ENCODE data around the gene OGFOD2. TPM values are rescaled to one million over a fixed set of nuclear protein-coding genes. Genes with fewer than 3 reads are reported as not detected.

Gene OGFOD2
- 100 to 1,000 TPM in 1 of 4 donors, 10 to 100 TPM in 3; 13.3 to 133 (median 16.8) TPM for total RNA-seq

- no peaks in the 10 kb centered on the region for H3K27me3 ChIP-seq
- H3K9me3 ChIP-seq = no peaks in the 10 kb centered on the region
- peaks cover 0 to 23% of the 10 kb centered on the region in 2 donors for H3K4me1 ChIP-seq
- peak within 1 kb of the TSS; percentile 86 to 99 for H3K4me3 ChIP-seq
- TF ChIP-seq CTCF (IDR thresholded peaks at IDR 0.05) = peak in 2 of 4 experiments; percentile 7 to 13
- TF ChIP-seq POLR2A (IDR thresholded peaks at IDR 0.05) = peak in 1 of 2 donors; percentile 45
- peak within 1 kb of the TSS; percentile 99 to 100 for H3K27ac ChIP-seq
- no peaks in the 10 kb centered on the region for H3K36me3 ChIP-seq
- intact Hi-C loops (cut with DNase I; ENCODE audit: low total_unique reads) = no loop called here
- DNase-seq = peak; percentile 89 to 90
Observed at GRCh38 chr12:122974892-122975789, at the start of gene OGFOD2. OGFOD2 (plus strand) TSS chr12:122975244; CDS start chr12:122975252, 8 bp downstream.

GRCh38 chr12:122927756-122928403 is 47.2 kb upstream of the OGFOD2 start:
- no peaks in the 10 kb centered on the region for H3K36me3 ChIP-seq
- no peaks in the 10 kb centered on the region for H3K4me1 ChIP-seq
- no peaks in the 10 kb centered on the region for H3K27me3 ChIP-seq
- TF ChIP-seq POLR2A (IDR thresholded peaks at IDR 0.05) = no peak
- no peak for TF ChIP-seq CTCF (IDR thresholded peaks at IDR 0.05)
- no peaks in the 10 kb centered on the region for H3K9me3 ChIP-seq
- intact Hi-C loops (cut with DNase I; ENCODE audit: low total_unique reads) = no loop called here
- DNase-seq = no peak
- H3K4me3 ChIP-seq = no peak overlapping the region
- H3K27ac ChIP-seq = no peak overlapping the region

GRCh38 chr12:122928404-122929147 is 46.5 kb upstream of the OGFOD2 start:
- no peak overlapping the region for H3K27ac ChIP-seq
- no peak for TF ChIP-seq POLR2A (IDR thresholded peaks at IDR 0.05)
- no peak for TF ChIP-seq CTCF (IDR thresholded peaks at IDR 0.05)
- H3K4me1 ChIP-seq = no peaks in the 10 kb centered on the region
- DNase-seq = no peak
- H3K4me3 ChIP-seq = no peak overlapping the region
- H3K36me3 ChIP-seq = no peaks in the 10 kb centered on the region
- H3K27me3 ChIP-seq = no peaks in the 10 kb centered on the region
- no peaks in the 10 kb centered on the region for H3K9me3 ChIP-seq
- intact Hi-C loops (cut with DNase I; ENCODE audit: low total_unique reads) = no loop called here

GRCh38 chr12:122929148-122929538 is 45.9 kb upstream of the OGFOD2 start:
- Histone ChIP-seq H3K27me3 (no peaks in the 10 kb centered on the region), H3K36me3 (no peaks in the 10 kb centered on the region), H3K9me3 (no peaks in the 10 kb centered on the region), H3K27ac (no peak overlapping the region), H3K4me1 (no peaks in the 10 kb centered on the region), H3K4me3 (no peak overlapping the region)
- DNase-seq = no peak
- intact Hi-C loops (cut with DNase I; ENCODE audit: low total_unique reads) = no loop called here
- TF ChIP-seq CTCF (IDR thresholded peaks at IDR 0.05) = no peak
- no peak for TF ChIP-seq POLR2A (IDR thresholded peaks at IDR 0.05)
